ENCODE measurements around the gene DRC3.

Gene DRC3

DNA sequence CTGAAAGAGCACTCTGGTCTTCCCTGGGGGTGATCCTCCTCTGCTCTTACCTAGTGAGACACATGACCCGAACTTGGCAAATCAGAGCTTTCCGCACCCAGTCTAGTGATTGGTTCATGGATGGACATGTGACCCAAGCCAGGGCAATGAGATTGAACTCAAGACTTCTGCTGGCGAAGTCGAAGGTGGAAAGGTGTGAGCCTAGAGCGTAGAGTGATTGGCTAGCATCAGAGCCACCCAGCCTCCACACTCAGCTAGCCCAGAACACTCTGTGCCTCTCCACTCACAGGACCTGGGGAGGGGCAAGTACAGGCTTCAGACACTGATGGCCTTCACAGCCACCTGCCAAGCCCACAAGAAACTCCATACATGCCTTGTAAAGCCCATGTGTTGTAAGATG is 48.7 kb downstream of the DRC3 start:
- TF ChIP-seq ZNF565 (CRISPR knock-in tag; conservative IDR thresholded peaks at IDR 0.05; ENCODE audit: low read depth) (no peak), ZFP30 (CRISPR knock-in tag; IDR thresholded peaks at IDR 0.05) (no peak), ARNTL (CRISPR knock-in tag; IDR thresholded peaks at IDR 0.05; ENCODE audit: borderline replicate concordance, low read depth) (no peak), ZNF70 (CRISPR knock-in tag; IDR thresholded peaks at IDR 0.05) (no peak), RARB (CRISPR knock-in tag; IDR thresholded peaks at IDR 0.05) (no peak), ESRRG (CRISPR knock-in tag; IDR thresholded peaks at IDR 0.05) (no peak), ZFP3 (CRISPR knock-in tag; IDR thresholded peaks at IDR 0.05) (no peak), TCF4 (CRISPR knock-in tag; IDR thresholded peaks at IDR 0.05; ENCODE audit: borderline replicate concordance) (no peak), GLIS3 (CRISPR knock-in tag; IDR thresholded peaks at IDR 0.05) (no peak), BACH2 (CRISPR knock-in tag; IDR thresholded peaks at IDR 0.05; ENCODE audit: borderline replicate concordance) (no peak), TOX (CRISPR knock-in tag; IDR thresholded peaks at IDR 0.05; ENCODE audit: borderline replicate concordance) (no peak)
- TF ChIP-seq, protein P1, sequence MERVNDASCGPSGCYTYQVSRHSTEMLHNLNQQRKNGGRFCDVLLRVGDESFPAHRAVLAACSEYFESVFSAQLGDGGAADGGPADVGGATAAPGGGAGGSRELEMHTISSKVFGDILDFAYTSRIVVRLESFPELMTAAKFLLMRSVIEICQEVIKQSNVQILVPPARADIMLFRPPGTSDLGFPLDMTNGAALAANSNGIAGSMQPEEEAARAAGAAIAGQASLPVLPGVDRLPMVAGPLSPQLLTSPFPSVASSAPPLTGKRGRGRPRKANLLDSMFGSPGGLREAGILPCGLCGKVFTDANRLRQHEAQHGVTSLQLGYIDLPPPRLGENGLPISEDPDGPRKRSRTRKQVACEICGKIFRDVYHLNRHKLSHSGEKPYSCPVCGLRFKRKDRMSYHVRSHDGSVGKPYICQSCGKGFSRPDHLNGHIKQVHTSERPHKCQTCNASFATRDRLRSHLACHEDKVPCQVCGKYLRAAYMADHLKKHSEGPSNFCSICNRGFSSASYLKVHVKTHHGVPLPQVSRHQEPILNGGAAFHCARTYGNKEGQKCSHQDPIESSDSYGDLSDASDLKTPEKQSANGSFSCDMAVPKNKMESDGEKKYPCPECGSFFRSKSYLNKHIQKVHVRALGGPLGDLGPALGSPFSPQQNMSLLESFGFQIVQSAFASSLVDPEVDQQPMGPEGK (CRISPR knock-in tag; IDR thresholded peaks at IDR 0.05; ENCODE audit: borderline replicate concordance): no peak
- TF ChIP-seq, protein P2, sequence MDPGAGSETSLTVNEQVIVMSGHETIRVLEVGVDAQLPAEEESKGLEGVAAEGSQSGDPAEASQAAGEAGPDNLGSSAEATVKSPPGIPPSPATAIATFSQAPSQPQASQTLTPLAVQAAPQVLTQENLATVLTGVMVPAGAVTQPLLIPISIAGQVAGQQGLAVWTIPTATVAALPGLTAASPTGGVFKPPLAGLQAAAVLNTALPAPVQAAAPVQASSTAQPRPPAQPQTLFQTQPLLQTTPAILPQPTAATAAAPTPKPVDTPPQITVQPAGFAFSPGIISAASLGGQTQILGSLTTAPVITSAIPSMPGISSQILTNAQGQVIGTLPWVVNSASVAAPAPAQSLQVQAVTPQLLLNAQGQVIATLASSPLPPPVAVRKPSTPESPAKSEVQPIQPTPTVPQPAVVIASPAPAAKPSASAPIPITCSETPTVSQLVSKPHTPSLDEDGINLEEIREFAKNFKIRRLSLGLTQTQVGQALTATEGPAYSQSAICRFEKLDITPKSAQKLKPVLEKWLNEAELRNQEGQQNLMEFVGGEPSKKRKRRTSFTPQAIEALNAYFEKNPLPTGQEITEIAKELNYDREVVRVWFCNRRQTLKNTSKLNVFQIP (CRISPR knock-in tag; IDR thresholded peaks at IDR 0.05; ENCODE audit: borderline replicate concordance, low read depth): no peak
- TF ChIP-seq, protein P3, sequence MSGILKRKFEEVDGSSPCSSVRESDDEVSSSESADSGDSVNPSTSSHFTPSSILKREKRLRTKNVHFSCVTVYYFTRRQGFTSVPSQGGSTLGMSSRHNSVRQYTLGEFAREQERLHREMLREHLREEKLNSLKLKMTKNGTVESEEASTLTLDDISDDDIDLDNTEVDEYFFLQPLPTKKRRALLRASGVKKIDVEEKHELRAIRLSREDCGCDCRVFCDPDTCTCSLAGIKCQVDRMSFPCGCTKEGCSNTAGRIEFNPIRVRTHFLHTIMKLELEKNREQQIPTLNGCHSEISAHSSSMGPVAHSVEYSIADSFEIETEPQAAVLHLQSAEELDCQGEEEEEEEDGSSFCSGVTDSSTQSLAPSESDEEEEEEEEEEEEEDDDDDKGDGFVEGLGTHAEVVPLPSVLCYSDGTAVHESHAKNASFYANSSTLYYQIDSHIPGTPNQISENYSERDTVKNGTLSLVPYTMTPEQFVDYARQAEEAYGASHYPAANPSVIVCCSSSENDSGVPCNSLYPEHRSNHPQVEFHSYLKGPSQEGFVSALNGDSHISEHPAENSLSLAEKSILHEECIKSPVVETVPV (CRISPR knock-in tag; IDR thresholded peaks at IDR 0.05): no peak
- ATAC-seq: no peak

- TF ChIP-seq, protein P1 (CRISPR knock-in tag; IDR thresholded peaks at IDR 0.05; ENCODE audit: borderline replicate concordance): no peak
- TF ChIP-seq CSDC2 (CRISPR knock-in tag; IDR thresholded peaks at IDR 0.05) (no peak), OSR1 (CRISPR knock-in tag; IDR thresholded peaks at IDR 0.05) (no peak), ZNF8 (CRISPR knock-in tag; IDR thresholded peaks at IDR 0.05) (no peak), ZNF565 (CRISPR knock-in tag; conservative IDR thresholded peaks at IDR 0.05; ENCODE audit: low read depth) (no peak), ZNF70 (CRISPR knock-in tag; IDR thresholded peaks at IDR 0.05) (no peak)
- TF ChIP-seq, protein P2 (CRISPR knock-in tag; IDR thresholded peaks at IDR 0.05; ENCODE audit: borderline replicate concordance, low read depth): no peak
- TF ChIP-seq, protein P4, sequence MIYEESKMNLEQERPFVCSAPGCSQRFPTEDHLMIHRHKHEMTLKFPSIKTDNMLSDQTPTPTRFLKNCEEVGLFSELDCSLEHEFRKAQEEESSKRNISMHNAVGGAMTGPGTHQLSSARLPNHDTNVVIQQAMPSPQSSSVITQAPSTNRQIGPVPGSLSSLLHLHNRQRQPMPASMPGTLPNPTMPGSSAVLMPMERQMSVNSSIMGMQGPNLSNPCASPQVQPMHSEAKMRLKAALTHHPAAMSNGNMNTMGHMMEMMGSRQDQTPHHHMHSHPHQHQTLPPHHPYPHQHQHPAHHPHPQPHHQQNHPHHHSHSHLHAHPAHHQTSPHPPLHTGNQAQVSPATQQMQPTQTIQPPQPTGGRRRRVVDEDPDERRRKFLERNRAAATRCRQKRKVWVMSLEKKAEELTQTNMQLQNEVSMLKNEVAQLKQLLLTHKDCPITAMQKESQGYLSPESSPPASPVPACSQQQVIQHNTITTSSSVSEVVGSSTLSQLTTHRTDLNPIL (CRISPR knock-in tag; IDR thresholded peaks at IDR 0.05; ENCODE audit: low read depth): no peak
- TF ChIP-seq, protein P5, sequence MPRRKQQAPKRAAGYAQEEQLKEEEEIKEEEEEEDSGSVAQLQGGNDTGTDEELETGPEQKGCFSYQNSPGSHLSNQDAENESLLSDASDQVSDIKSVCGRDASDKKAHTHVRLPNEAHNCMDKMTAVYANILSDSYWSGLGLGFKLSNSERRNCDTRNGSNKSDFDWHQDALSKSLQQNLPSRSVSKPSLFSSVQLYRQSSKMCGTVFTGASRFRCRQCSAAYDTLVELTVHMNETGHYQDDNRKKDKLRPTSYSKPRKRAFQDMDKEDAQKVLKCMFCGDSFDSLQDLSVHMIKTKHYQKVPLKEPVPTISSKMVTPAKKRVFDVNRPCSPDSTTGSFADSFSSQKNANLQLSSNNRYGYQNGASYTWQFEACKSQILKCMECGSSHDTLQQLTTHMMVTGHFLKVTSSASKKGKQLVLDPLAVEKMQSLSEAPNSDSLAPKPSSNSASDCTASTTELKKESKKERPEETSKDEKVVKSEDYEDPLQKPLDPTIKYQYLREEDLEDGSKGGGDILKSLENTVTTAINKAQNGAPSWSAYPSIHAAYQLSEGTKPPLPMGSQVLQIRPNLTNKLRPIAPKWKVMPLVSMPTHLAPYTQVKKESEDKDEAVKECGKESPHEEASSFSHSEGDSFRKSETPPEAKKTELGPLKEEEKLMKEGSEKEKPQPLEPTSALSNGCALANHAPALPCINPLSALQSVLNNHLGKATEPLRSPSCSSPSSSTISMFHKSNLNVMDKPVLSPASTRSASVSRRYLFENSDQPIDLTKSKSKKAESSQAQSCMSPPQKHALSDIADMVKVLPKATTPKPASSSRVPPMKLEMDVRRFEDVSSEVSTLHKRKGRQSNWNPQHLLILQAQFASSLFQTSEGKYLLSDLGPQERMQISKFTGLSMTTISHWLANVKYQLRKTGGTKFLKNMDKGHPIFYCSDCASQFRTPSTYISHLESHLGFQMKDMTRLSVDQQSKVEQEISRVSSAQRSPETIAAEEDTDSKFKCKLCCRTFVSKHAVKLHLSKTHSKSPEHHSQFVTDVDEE (CRISPR knock-in tag; IDR thresholded peaks at IDR 0.05): no peak
- peak; percentile 28; the same call in 2 of the 3 replicates for ATAC-seq
Measured at GRCh38 chr17:18025241-18025944, 52.7 kb downstream of the DRC3 start.

Data from SK-N-SH treated with all-trans-retinoic acid at 6 μM for 48 hours (cell line).